Fibroblast of the aortic adventitia (primary cell): Measurements from ENCODE around the gene RXRA. TPM values are rescaled to one million over a fixed set of nuclear protein-coding genes. Genes with fewer than 3 reads are reported as not detected.
A peak's percentile ranks its signal among the peaks of the same experiment; 100 is the strongest.

Source experiments
- DNase-seq: peaks from one replicate; pipeline ENCODE4 v3.0.0-alpha.2; 2010; ENCODE audit warnings: low read depth
- H3K4me3 ChIP-seq: 2 replicates; pipeline ENCODE4 v1.5.1; 2011; ENCODE audit warnings: low read depth, mild to moderate bottlenecking, control low read depth, low read length, moderate library complexity
- total RNA-seq: library from RNA; depleted of rRNA; stranded (reverse); fragments of >200 nt; gene quantifications from 2 replicates; pipeline ENCODE4 v1.2.3, GENCODE V29; 2012; ENCODE audit warnings: low replicate concordance
- TF ChIP-seq, protein P1 (sequence below): IDR thresholded peaks from 2 replicates; pipeline ENCODE4 v1.5.1; 2011; ENCODE audit warnings: mild to moderate bottlenecking, low read length, control low read depth, inconsistent platforms; ENCODE audit not compliant: insufficient read depth

The RXRA gene
- total RNA-seq, 1 donor = 20.9 TPM

DNA sequence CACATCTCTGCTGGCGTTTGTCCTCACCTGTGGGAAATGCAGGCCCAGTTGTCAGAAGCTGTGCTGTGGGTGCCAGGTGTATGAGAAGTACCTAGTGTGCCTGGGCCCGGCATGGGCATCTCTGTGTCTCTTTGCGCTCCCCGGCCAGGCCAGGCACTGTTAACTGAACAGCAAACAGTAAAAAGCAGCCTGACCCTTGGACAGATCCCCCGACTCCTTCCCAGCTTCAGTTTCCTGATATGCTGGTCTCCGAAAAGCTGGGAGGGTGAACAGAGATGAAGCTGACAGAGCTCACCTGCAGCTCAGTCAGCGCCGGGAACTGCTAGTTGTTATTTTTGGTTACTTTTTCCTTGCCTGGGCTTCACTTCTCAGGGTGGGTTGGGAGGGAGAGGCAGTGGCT is 28.9 kb downstream of the RXRA start:
- no peak for DNase-seq
- no peak overlapping the region for H3K4me3 ChIP-seq
- TF ChIP-seq, protein P1, sequence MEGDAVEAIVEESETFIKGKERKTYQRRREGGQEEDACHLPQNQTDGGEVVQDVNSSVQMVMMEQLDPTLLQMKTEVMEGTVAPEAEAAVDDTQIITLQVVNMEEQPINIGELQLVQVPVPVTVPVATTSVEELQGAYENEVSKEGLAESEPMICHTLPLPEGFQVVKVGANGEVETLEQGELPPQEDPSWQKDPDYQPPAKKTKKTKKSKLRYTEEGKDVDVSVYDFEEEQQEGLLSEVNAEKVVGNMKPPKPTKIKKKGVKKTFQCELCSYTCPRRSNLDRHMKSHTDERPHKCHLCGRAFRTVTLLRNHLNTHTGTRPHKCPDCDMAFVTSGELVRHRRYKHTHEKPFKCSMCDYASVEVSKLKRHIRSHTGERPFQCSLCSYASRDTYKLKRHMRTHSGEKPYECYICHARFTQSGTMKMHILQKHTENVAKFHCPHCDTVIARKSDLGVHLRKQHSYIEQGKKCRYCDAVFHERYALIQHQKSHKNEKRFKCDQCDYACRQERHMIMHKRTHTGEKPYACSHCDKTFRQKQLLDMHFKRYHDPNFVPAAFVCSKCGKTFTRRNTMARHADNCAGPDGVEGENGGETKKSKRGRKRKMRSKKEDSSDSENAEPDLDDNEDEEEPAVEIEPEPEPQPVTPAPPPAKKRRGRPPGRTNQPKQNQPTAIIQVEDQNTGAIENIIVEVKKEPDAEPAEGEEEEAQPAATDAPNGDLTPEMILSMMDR = no peak

DNA sequence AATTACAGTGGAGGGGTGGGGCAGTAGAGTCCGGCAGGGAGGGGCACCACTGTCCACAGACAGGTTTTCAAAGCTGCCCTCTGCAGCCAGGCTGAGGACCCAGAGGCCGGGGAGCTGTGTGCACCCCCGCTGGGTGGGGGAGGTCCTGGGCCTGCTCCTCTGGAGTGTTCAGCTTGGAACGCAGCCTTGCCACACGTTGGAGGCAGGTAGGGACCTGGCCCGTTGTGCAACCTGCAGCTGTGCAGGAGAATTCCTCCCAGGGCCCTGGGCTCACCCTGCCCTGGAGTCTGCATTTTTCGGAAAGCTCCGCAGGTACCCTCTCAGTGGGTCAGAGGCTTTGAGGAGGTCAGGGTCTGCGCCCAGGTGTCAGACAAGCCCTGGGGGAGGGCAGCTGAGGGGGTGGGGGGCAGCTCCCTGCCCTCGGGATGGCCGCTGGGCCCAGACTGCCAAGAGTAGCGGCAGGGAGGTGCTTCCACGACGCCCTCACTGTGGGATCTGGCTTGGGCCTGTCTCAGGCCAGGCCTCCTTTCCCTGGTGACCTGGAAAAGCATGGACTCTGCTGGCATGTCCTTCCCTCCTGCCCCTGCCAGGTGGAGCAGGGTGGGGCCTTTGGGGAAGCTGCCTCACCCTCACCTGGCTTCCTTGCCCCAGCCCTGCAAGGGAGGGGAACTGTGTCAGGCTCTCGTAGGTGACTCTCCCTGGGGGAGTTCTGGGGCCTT is 29.5 kb downstream of the RXRA start:
- TF ChIP-seq, protein P1 = no peak
- no peak for DNase-seq
- H3K4me3 ChIP-seq = no peak overlapping the region

DNA sequence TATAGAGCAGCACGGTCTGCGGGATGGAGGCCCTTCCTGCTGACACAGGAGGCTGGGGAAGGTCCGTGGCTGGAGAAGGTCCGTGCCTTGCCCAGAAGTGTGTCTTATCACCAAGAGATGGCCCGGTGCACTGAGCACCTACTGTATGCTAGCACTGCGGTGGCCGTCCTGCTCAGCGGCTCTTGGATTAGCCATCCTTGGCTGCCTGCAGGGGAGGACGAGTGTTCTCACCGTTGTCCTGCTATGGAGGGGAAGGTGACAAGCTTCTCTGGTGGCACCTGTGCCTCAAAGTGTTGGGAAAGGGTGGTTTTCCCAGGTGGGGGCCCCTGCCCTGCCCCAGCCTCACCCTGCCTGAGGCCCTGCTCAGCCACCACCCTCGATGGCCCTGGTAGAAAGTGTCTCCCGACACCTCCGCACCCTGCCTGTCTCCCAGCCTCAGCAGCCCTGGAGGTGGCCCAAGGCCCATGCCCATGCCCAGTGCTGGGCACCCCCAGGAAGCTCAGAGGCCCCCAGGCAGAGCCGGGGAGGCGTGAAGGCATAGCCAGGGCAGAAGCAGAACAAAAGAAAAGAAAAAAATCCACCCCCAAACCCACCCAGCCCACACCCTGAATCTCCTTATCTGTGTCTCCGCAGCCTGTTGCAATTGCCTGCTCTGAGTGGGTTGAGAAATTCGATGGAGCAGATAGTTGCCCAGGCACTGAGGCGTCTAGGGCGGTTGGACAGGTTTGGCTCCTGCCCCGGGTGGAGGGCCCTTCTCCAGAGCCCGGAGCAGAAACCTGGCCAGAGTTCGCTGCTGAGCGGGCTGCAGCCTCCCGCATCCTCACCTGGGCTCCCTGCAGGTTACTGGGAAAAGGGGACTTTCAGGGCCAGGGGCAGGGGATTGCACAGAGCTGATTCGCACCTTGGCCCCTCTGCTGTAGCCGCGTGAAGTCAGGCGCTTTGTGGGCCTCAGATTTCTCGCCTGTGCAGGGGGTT is 30.5 kb downstream of the RXRA start:
- peak; percentile 14 for DNase-seq
- H3K4me3 ChIP-seq = no peak overlapping the region
- TF ChIP-seq, protein P1 = no peak

DNA sequence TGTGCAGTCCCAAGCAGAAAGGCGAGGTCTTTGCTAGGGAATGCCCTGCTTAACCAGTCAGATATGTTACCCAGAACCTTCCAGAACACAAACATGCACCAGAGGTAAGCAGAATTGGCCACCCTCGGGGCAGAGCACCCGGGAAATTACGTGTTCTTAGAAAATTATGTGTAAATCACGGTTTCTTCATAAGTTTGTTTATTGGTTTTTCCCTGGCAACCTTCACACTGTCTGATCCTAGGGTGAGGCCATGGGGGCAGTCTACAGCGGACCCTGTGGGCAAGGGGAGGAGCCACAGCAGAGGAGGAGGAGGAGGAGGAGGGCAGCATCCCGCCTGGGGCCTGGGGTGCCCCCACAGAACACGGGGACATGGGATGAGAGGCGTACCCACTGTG is 31.4 kb downstream of the RXRA start:
- no peak overlapping the region for H3K4me3 ChIP-seq
- TF ChIP-seq, protein P1 = no peak
- no peak for DNase-seq

DNA sequence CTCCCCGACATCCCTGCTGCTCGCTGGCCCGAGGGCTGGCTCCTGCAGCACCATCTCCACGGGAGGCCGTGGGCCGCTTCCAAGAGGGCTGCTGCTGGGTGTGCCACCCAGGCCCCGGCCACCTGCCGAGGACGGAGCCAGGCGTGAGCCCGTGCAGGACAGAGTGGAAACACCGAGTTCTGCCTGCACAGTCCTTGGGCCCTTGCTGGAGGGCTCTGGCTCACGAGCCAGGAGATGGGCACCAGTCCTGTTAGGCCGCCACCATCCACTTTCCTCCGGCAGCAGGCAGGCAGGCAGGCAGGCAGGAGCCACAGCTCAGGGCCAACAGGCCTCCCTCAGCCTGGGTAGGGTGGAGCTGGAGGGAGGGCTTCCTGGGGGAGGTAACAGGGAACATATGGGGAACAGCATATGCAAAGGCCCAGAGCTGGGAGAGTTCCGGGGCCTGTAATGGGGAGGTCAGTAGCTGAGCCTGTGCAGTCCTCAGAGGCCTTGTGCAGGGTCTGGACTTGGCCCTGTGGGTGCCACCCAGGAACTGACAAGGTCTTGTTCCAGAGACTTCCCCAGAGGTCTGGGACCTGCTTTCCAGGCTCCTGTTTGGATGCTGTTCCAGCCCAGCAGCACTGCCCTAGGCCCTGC is 31.9 kb downstream of the RXRA start:
- no peak for DNase-seq
- TF ChIP-seq, protein P1 = no peak

DNA sequence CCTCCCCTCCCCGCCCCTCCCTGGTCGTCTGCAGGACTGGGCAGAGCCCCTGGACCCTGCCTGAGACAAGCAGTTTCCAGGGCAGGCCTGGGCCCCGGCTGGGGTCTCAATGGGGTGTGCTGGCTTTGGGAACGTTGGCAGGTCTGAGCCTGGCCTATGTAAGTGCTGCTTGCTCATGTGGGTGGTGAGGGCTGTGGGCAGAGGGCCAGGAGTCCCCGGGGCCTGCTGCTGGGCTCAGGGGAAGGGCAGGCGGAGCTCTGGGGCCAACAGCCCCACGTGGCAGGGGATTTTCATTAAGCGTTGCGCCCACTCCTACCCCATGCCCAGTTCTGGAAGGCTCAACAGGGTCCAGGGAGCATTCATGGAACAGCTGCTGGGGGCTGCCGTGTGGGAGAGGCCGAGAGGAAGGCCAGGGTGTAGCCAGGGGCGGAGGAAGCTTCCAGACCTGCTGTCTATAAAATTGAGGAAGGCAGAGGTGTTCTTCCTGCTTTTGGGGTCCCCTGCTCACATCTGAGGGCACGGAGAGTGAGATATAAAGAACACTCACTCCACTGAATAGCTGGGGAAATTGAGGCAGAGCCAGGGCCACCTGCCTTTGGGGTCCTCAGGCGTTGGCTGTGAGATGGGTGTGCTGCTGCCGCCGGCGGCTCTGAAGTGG is 32.5 kb downstream of the RXRA start:
- TF ChIP-seq, protein P1 = no peak
- peak; percentile 21 for DNase-seq
- H3K4me3 ChIP-seq = no peak overlapping the region

More for the DNA sequence above, 31.9 kb downstream of the RXRA start:
- H3K4me3 ChIP-seq = no peak overlapping the region
